ENCODE measurements around the gene EFCAB14. TPM values are rescaled to one million over a fixed set of nuclear protein-coding genes. Genes with fewer than 3 reads are reported as not detected.

The EFCAB14 gene
- total and polyA plus RNA-seq, 2 of the 8 experiments (the other 6 are each of a cell fraction or from before 2014, with no cell fraction given) = 19.4 to 40.4 TPM

GRCh38 chr1:46642115-46642680 is 76.7 kb downstream of the EFCAB14 start (continued):
- TF ChIP-seq CHD7 (IDR thresholded peaks at IDR 0.05; ENCODE audit: insufficient replicate concordance, low read length) (no peak), RXRA (IDR thresholded peaks at IDR 0.05; ENCODE audit: insufficient read depth, low read depth, low read length) (no peak), RFX5 (IDR thresholded peaks at IDR 0.05; ENCODE audit: borderline replicate concordance, low read depth, low read length) (no peak), ASH2L (IDR thresholded peaks at IDR 0.05; ENCODE audit: low read length) (no peak), NRF1 (IDR thresholded peaks at IDR 0.05; ENCODE audit: low read depth, low read length) (no peak), RNF2 (IDR thresholded peaks at IDR 0.05; ENCODE audit: borderline replicate concordance, low read depth, low read length, missing control alignments, poor library complexity, severe bottlenecking) (no peak), YY1 (IDR thresholded peaks at IDR 0.05; ENCODE audit: low read depth, low read length) (no peak), TAF7 (optimal IDR thresholded peaks at IDR 0.05; ENCODE audit: borderline replicate concordance, low read depth, low read length) (no peak), FOSL1 (IDR thresholded peaks at IDR 0.05; ENCODE audit: insufficient read depth, low read depth, low read length) (no peak), ATF3 (IDR thresholded peaks at IDR 0.05; ENCODE audit: insufficient read depth, low read depth, low read length) (no peak)
